ENCODE measurements around the gene NR0B1. TPM values are rescaled to one million over a fixed set of nuclear protein-coding genes. Genes with fewer than 3 reads are reported as not detected.

The NR0B1 gene
- polyA plus RNA-seq, 3 donors, result not detected

DNA sequence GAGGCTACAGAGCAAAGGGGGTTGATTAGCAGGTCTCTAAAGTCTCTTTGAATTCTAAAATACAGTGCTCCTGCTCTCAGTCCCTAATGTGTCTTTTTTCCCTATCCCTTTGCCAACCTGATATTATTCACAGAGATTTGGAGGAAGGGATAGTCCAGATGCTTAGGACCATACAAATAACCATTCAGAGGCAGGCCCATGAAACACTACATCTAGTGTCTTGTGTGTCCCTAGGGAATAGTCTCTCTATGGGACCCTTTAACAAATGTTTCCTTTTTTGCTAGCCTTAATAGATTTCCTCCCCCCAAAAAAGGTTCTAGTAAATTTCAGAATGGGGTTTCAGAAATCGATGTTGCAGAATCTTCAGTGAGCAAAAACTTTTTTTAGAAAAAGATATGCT lies 1.7 kb downstream of the NR0B1 start:
- no peak overlapping the region for H3K4me3 Mint-ChIP-seq
- no peaks in the 10 kb centered on the region for H3K4me1 Mint-ChIP-seq
- Histone ChIP-seq H3K27me3 (ENCODE audit: control insufficient read depth in 2 of 2, insufficient read depth in 2 of 2, low read length in 2 of 2) (peaks cover 14 to 39% of the 10 kb centered on the region in 2 donors), H3K4me1 (ENCODE audit: control insufficient read depth in 1 of 2, insufficient read depth in 2 of 2, low read length in 2 of 2) (no peaks in the 10 kb centered on the region), H3K79me2 (ENCODE audit: insufficient read depth, low read length) (no peaks in the 10 kb centered on the region), H3K9ac (ENCODE audit: insufficient read depth, low read length, poor library complexity, severe bottlenecking) (no peak overlapping the region), H3K4me3 (replicated peaks in 1 of 3; ENCODE audit: low read depth in 2 of 3, low read length in 3 of 3) (no peak overlapping the region), H3K36me3 (replicated peaks in 1 of 2; ENCODE audit: control insufficient read depth in 1 of 2, insufficient read depth in 2 of 2, low read length in 2 of 2) (no peaks in the 10 kb centered on the region), H3K9me3 (replicated peaks in 1 of 2; ENCODE audit: control insufficient read depth in 1 of 2, insufficient read depth in 1 of 2, low read length in 2 of 2) (no peaks in the 10 kb centered on the region), H4K20me1 (ENCODE audit: insufficient read depth, low read length) (no peaks in the 10 kb centered on the region), H3K4me2 (replicated peaks; ENCODE audit: extremely low read depth, low read length, poor library complexity, severe bottlenecking) (no peak overlapping the region), H2AFZ (ENCODE audit: insufficient read depth, low read depth, low read length, poor library complexity, severe bottlenecking) (no peak overlapping the region), H3K27ac (ENCODE audit: low read depth in 1 of 2, low read length in 2 of 2) (no peak overlapping the region)
- no peak overlapping the region for H3K27ac Mint-ChIP-seq
- intact Hi-C loops (cut with micrococcal nuclease), result no loop called here
- peaks cover 20 to 43% (median 37%) of the 10 kb centered on the region in 3 donors for H3K27me3 Mint-ChIP-seq (ENCODE audit: low read depth in 3 of 3)
- no peaks in the 10 kb centered on the region for H3K36me3 Mint-ChIP-seq
- no peak for DNase-seq
- no CpG with 5 or more reads among the region's 1 CpG for WGBS (ENCODE audit: insufficient coverage)
- TF ChIP-seq, protein P1, sequence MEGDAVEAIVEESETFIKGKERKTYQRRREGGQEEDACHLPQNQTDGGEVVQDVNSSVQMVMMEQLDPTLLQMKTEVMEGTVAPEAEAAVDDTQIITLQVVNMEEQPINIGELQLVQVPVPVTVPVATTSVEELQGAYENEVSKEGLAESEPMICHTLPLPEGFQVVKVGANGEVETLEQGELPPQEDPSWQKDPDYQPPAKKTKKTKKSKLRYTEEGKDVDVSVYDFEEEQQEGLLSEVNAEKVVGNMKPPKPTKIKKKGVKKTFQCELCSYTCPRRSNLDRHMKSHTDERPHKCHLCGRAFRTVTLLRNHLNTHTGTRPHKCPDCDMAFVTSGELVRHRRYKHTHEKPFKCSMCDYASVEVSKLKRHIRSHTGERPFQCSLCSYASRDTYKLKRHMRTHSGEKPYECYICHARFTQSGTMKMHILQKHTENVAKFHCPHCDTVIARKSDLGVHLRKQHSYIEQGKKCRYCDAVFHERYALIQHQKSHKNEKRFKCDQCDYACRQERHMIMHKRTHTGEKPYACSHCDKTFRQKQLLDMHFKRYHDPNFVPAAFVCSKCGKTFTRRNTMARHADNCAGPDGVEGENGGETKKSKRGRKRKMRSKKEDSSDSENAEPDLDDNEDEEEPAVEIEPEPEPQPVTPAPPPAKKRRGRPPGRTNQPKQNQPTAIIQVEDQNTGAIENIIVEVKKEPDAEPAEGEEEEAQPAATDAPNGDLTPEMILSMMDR (IDR thresholded peaks at IDR 0.05), result no peak
- H3K9me3 Mint-ChIP-seq, result peaks cover 0 to 15% (median 2%) of the 10 kb centered on the region in 7 donors

DNA sequence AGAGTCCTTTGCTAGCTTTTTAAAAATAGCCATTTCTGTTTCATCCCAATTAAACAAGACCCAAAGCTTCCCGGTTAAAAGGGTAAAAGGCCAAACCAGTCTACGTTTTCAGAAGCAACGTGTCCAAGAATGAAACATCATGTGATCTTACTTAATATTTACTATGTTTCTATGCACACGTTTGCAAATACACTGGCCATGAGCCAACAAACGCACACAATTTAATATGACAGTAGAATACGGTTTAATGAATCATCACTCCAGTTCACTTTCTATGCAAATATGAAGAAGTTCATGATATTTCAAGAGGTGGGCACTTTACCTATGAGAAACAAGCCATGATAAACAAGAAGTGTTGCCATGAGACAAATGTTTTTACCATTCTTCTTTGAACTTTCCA lies 4.3 kb downstream of the NR0B1 start:
- intact Hi-C loops (cut with micrococcal nuclease), result no loop called here
- no peak overlapping the region for H3K4me3 Mint-ChIP-seq
- H3K9me3 Mint-ChIP-seq, result peaks cover 0 to 15% (median 1%) of the 10 kb centered on the region in 7 donors
- no peaks in the 10 kb centered on the region for H3K9me3 ChIP-seq (replicated peaks in 1 of 2; ENCODE audit: control insufficient read depth in 1 of 2, insufficient read depth in 1 of 2, low read length in 2 of 2)
- H3K4me1 Mint-ChIP-seq, result no peaks in the 10 kb centered on the region
- H3K9ac ChIP-seq (ENCODE audit: insufficient read depth, low read length, poor library complexity, severe bottlenecking), result no peak overlapping the region
- WGBS (ENCODE audit: insufficient coverage), result no CpG with 5 or more reads among the region's 6 CpGs
- H3K36me3 ChIP-seq (replicated peaks in 1 of 2; ENCODE audit: control insufficient read depth in 1 of 2, insufficient read depth in 2 of 2, low read length in 2 of 2), result no peaks in the 10 kb centered on the region
- TF ChIP-seq, protein P1 (IDR thresholded peaks at IDR 0.05), result no peak
- peaks cover 17 to 42% (median 33%) of the 10 kb centered on the region in 3 donors for H3K27me3 Mint-ChIP-seq (ENCODE audit: low read depth in 3 of 3)
- DNase-seq, result no peak
- H4K20me1 ChIP-seq (ENCODE audit: insufficient read depth, low read length), result no peaks in the 10 kb centered on the region
- no peak overlapping the region for H3K27ac ChIP-seq (ENCODE audit: low read depth in 1 of 2, low read length in 2 of 2)
- H3K27me3 ChIP-seq (ENCODE audit: control insufficient read depth in 2 of 2, insufficient read depth in 2 of 2, low read length in 2 of 2), result peaks cover 12 to 33% of the 10 kb centered on the region in 2 donors
- no peaks in the 10 kb centered on the region for H3K4me1 ChIP-seq (ENCODE audit: control insufficient read depth in 1 of 2, insufficient read depth in 2 of 2, low read length in 2 of 2)
- no peaks in the 10 kb centered on the region for H3K79me2 ChIP-seq (ENCODE audit: insufficient read depth, low read length)
- no peaks in the 10 kb centered on the region for H3K36me3 Mint-ChIP-seq
- no peak overlapping the region for H3K4me2 ChIP-seq (replicated peaks; ENCODE audit: extremely low read depth, low read length, poor library complexity, severe bottlenecking)
- H3K27ac Mint-ChIP-seq, result no peak overlapping the region
- no peak overlapping the region for H2AFZ ChIP-seq (ENCODE audit: insufficient read depth, low read depth, low read length, poor library complexity, severe bottlenecking)
- H3K4me3 ChIP-seq (replicated peaks in 1 of 3; ENCODE audit: low read depth in 2 of 3, low read length in 3 of 3), result no peak overlapping the region

All from CD14-positive monocyte (primary cell).